ENCODE results near the gene GALNT11.
"Not testable (repeated sequence)": the region's sequence is repeated elsewhere in the genome, so short reads cannot be mapped to it uniquely, and the experiment has no call there.

GALNT11 gene

DNA sequence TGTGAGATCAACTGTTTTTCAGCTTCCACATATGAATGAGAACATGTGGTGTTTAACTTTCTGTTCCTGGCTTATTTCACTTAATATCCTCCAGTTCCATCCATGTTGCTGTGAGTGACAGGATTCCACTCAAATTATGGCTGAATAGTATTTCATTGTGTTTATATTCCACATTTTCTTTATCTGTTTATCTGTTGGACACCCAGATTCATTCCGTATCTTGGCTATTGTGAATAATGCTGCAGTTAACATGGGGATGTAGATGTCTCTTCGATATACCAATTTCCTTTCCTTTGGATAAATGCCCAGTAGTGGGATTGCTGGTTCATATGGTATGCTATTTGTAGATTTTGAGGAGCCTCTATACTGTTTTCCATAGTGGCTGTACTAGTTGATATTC lies 47.9 kb downstream of the GALNT11 start:
- TF ChIP-seq CTCF (IDR thresholded peaks at IDR 0.05; ENCODE audit: borderline replicate concordance, insufficient read depth, low read depth, low read length): no peak
- H3K4me3 ChIP-seq (ENCODE audit: low read depth, low read length): no peak overlapping the region

GRCh38 chr7:152074673-152075072 lies 49.2 kb downstream of the GALNT11 start:
- TF ChIP-seq CTCF (IDR thresholded peaks at IDR 0.05; ENCODE audit: borderline replicate concordance, insufficient read depth, low read depth, low read length): no peak
- H3K4me3 ChIP-seq (ENCODE audit: low read depth, low read length): no peak overlapping the region

DNA sequence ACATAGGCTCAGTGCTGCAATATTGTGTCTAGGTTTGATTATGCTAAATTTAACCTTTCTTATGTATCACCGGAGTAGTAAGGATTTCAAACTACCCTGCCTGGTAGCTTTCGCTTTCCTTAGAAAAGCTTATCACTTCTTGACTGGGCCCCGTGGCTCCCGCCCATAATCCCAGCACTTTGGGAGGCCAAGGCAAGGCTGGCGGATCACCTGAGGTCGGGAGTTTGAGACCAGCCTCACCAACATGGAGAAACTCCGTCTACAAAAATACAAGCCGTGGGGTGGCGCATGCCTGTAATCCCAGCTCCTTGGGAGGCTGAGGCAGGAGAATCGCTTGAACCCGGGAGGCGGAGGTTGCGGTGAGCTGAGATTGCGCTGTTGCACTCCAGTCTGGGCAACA lies 49.9 kb downstream of the GALNT11 start:
- not testable (repeated sequence) for H3K4me3 ChIP-seq (ENCODE audit: low read depth, low read length)

DNA sequence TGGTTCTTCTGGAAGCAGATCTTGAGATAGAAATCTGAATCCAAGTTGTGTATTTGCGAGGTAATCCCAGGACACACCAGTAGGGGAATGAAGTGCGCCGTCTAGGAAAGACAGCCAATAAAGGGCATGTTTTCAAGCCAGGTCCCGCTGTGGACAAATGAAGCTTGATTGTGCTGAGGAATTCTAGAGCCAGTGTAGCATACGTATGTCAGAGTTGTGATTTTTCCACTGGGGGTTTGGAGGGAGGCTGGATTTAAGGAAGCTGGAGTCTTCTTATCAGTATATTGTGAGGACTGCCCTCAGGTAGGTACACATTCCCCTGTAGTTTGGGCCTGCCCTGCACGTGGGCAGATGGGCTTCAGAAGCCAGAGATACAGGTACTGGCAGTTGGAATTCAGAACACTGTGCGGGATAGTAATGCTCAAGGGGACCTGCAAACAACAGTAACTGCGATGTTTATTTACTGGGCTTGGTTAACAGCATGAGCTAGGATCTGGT lies 50.9 kb downstream of the GALNT11 start:
- peak; percentile 30; the same call in 1 of the 2 replicates for TF ChIP-seq CTCF (IDR thresholded peaks at IDR 0.05; ENCODE audit: borderline replicate concordance, insufficient read depth, low read depth, low read length)
- H3K4me3 ChIP-seq (ENCODE audit: low read depth, low read length): no peak overlapping the region

GRCh38 chr7:152076940-152077933 lies 51.8 kb downstream of the GALNT11 start:
- TF ChIP-seq CTCF (IDR thresholded peaks at IDR 0.05; ENCODE audit: borderline replicate concordance, insufficient read depth, low read depth, low read length): no peak
- no peak overlapping the region for H3K4me3 ChIP-seq (ENCODE audit: low read depth, low read length)

DNA sequence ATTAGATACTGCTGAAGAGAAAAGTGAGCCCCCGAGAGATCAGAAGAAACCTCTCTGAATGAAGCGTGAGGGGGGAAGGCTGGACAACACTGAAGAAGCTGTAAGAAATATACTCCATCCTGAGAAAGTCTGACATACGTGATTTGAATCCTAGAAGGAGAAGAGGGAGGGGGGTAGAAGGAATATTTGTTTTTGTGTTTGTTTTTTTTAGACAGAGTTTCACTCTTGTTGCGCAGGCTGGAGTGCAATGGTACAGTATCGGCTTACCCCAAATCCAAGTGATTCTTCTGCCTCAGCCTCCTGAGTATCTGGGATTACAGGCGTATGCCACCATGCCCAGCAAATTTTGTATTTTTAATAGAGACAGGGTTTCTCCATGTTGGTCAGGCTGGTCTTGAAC lies 52.6 kb downstream of the GALNT11 start:
- no peak for TF ChIP-seq CTCF (IDR thresholded peaks at IDR 0.05; ENCODE audit: borderline replicate concordance, insufficient read depth, low read depth, low read length)

DNA sequence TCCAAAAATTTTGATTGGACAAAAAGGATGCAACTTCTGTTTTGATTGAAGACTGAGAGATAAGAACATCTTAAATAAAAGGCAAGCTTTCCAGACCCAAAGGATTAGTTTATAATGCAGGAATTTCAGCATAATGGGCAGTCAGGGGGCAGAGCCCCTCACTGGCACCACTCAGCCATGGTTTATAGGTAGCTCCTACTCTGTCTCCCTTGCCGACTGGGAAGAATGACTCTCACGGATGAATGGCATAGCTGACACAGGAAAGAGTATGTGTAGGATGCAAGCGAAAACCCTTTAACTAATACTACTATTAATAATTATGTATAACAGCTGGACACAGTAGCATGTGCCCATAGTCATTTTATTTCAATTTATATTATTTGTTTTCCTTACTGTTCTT lies 53.3 kb downstream of the GALNT11 start:
- no peak overlapping the region for H3K4me3 ChIP-seq (ENCODE audit: low read depth, low read length)
- no peak for TF ChIP-seq CTCF (IDR thresholded peaks at IDR 0.05; ENCODE audit: borderline replicate concordance, insufficient read depth, low read depth, low read length)

More for the DNA sequence above, 52.6 kb downstream of the GALNT11 start:
- H3K4me3 ChIP-seq (ENCODE audit: low read depth, low read length): no peak overlapping the region
